Mesendoderm (in vitro differentiated cells): ENCODE results near the gene EMC10.
"Not testable (repeated sequence)": the region's sequence is repeated elsewhere in the genome, so short reads cannot be mapped to it uniquely, and the experiment has no call there.

Experiments
- DNase-seq: peaks from one replicate; pipeline ENCODE4 v3.0.0; 2013
- H2AK5ac ChIP-seq: 2 replicates; pipeline ENCODE4 v1.6.1; 2013; ENCODE audit warnings: low read length, inconsistent platforms
- H2BK120ac ChIP-seq: 2 replicates; pipeline ENCODE4 v1.6.1; 2013; ENCODE audit warnings: low read depth, mild to moderate bottlenecking, low read length, moderate library complexity, mixed read lengths
- H2BK15ac ChIP-seq: replicated peaks from 2 replicates; pipeline ENCODE4 v1.6.1; 2013; ENCODE audit warnings: low read depth, mild to moderate bottlenecking, moderate library complexity
- H2BK5ac ChIP-seq: 2 replicates; pipeline ENCODE4 v1.6.1; 2013; ENCODE audit warnings: low read length, inconsistent platforms
- H3K18ac ChIP-seq: 2 replicates; pipeline ENCODE4 v1.6.1; 2013; ENCODE audit warnings: mild to moderate bottlenecking, low read length, mixed read lengths
- H3K23ac ChIP-seq: one replicate; pipeline ENCODE4 v1.6.1; 2013; ENCODE audit warnings: low read length
- H3K27ac ChIP-seq: 2 replicates; pipeline ENCODE4 v1.5.1; 2013; ENCODE audit warnings: low read depth, mild to moderate bottlenecking, inconsistent platforms, low read length, moderate library complexity
- H3K27me3 ChIP-seq: 2 replicates; pipeline ENCODE4 v1.6.1; 2013; ENCODE audit warnings: low read length, control low read depth, mild to moderate bottlenecking, inconsistent platforms; ENCODE audit not compliant: insufficient read depth, poor library complexity
- H3K36me3 ChIP-seq: 2 replicates; pipeline ENCODE4 v1.6.1; 2013; ENCODE audit warnings: low read length, inconsistent platforms; ENCODE audit not compliant: control insufficient read depth, insufficient read depth
- H3K4ac ChIP-seq: one replicate; pipeline ENCODE4 v1.6.1; 2013; ENCODE audit warnings: low read depth, mild to moderate bottlenecking, low read length, moderate library complexity
- H3K4me1 ChIP-seq: 2 replicates; pipeline ENCODE4 v1.6.1; 2013; ENCODE audit warnings: low read depth, low read length, inconsistent platforms; ENCODE audit not compliant: control insufficient read depth
- H3K4me2 ChIP-seq: 2 replicates; pipeline ENCODE4 v1.6.1; 2013; ENCODE audit warnings: low read length
- H3K4me3 ChIP-seq: 2 replicates; pipeline ENCODE4 v1.5.1; 2013; ENCODE audit warnings: mild to moderate bottlenecking, low read length
- H3K56ac ChIP-seq: one replicate; pipeline ENCODE4 v1.6.1; 2013; ENCODE audit warnings: low read length
- H3K79me1 ChIP-seq: 2 replicates; pipeline ENCODE4 v1.6.1; 2013; ENCODE audit warnings: low read length, inconsistent platforms
- H3K79me2 ChIP-seq: 2 replicates; pipeline ENCODE4 v1.6.1; 2013; ENCODE audit warnings: mild to moderate bottlenecking, low read length; ENCODE audit not compliant: control insufficient read depth, insufficient read depth
- H3K9ac ChIP-seq: 2 replicates; pipeline ENCODE4 v1.6.1; 2013; ENCODE audit warnings: low read length, inconsistent platforms
- H4K5ac ChIP-seq: one replicate; pipeline ENCODE4 v1.6.1; 2013; ENCODE audit warnings: low read length
- H4K8ac ChIP-seq: one replicate; pipeline ENCODE4 v1.6.1; 2013; ENCODE audit warnings: low read depth, mild to moderate bottlenecking, control low read depth, low read length, moderate library complexity
- WGBS: extraction: QIAGEN DNeasy Blood & Tissue Kit; methylation state at CpG from one replicate; pipeline ENCODE4 v1.1.7; 2013; ENCODE audit warnings: low lambda C conversion rate, missing lambda C conversion rate; ENCODE audit not compliant: insufficient coverage; ENCODE audit errors: extremely low coverage; 5-methylcytosine and 5-hydroxymethylcytosine counted together

Gene EMC10

GRCh38 chr19:50435627-50436026, 40.7 kb upstream of the EMC10 start:
- DNase-seq, result no peak
- Histone ChIP-seq H3K4me1 (peaks cover 2% of the 10 kb centered on the region), H2BK15ac (no peak overlapping the region), H3K56ac (no peak overlapping the region), H3K18ac (no peak overlapping the region), H4K8ac (no peak overlapping the region), H3K23ac (no peak overlapping the region), H3K79me2 (no peaks in the 10 kb centered on the region), H4K5ac (no peak overlapping the region), H2BK5ac (no peak overlapping the region), H3K4me2 (no peak overlapping the region), H3K79me1 (no peaks in the 10 kb centered on the region), H3K9ac (no peak overlapping the region), H2BK120ac (no peak overlapping the region), H3K4me3 (no peak overlapping the region), H3K27ac (no peak overlapping the region), H2AK5ac (no peak overlapping the region), H3K36me3 (no peaks in the 10 kb centered on the region), H3K27me3 (peaks cover 3% of the 10 kb centered on the region), H3K4ac (no peak overlapping the region)
- WGBS, result no CpG with 5 or more reads among the region's 12 CpGs

DNA sequence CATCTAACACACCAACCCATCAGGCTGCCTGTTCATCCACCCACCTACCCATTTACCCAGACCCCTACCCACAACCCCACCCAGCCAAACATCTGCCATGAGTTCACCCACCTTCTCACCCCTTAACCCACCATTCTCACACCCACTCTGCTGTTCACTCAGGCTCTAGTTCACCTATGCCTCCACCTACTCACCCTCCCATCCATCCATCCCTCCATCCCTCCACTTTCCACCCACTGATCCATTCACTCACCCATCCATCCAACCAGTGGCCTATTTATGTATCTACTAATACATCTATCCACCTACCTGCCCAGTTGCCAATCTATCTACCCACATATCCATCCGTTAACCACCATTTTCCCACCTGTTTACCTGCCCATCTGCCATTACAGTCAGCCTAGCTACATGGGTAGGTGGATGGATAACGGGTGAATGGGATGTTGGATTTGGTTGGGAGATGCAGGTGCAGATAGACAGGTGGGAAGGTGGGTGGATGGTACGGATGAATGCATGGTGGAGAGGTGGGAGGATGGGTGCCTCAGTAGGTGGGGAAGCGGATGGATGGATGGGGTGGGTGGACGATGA, 38.4 kb upstream of the EMC10 start:
- WGBS, result no CpG with 5 or more reads among the region's 5 CpGs
- H3K36me3 ChIP-seq, result no peaks in the 10 kb centered on the region
- H4K8ac ChIP-seq, result no peak overlapping the region

DNA sequence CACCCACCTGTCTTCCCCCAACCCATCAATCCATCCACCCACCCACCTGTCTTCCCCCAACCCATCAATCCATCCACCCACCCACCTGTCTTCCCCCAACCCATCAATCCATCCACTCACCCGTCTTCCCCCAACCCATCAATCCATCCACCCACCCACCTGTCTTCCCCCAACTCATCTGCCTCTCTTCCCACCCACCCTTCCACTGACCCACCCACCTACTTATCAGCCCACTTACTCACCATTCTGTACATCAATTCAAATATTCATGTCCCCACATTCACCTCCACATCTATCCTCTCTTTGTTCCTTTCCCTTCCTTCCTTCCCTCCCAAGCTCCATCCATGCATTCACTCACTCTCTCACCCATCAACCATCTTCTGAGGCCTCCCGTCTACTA, 37.2 kb upstream of the EMC10 start:
- H2BK5ac ChIP-seq, H3K27ac ChIP-seq, H3K9ac ChIP-seq, H3K79me1 ChIP-seq, H3K79me2 ChIP-seq, H3K4me3 ChIP-seq, H3K4ac ChIP-seq, H4K5ac ChIP-seq, H3K56ac ChIP-seq, DNase-seq, H3K36me3 ChIP-seq, H2AK5ac ChIP-seq, H2BK15ac ChIP-seq, H4K8ac ChIP-seq, H3K23ac ChIP-seq, H3K4me2 ChIP-seq, H2BK120ac ChIP-seq, H3K27me3 ChIP-seq, H3K4me1 ChIP-seq, H3K18ac ChIP-seq: not testable (repeated sequence)
- WGBS, result no CpG with 5 or more reads among the region's 2 CpGs

More for the DNA sequence above, 38.4 kb upstream of the EMC10 start:
- DNase-seq, result no peak
- no peak overlapping the region for H3K4me3 ChIP-seq
- H3K4me1 ChIP-seq, result no peaks in the 10 kb centered on the region
- H3K27me3 ChIP-seq, result peaks cover 3% of the 10 kb centered on the region
- H2BK15ac ChIP-seq, result no peak overlapping the region
- H3K18ac ChIP-seq, result no peak overlapping the region
- H2AK5ac ChIP-seq, result no peak overlapping the region
- H3K4me2 ChIP-seq, result no peak overlapping the region
- H3K4ac ChIP-seq, result no peak overlapping the region
- H3K23ac ChIP-seq, result no peak overlapping the region
- no peak overlapping the region for H3K27ac ChIP-seq
- no peaks in the 10 kb centered on the region for H3K79me2 ChIP-seq
- no peaks in the 10 kb centered on the region for H3K79me1 ChIP-seq
- H2BK120ac ChIP-seq, result no peak overlapping the region
- no peak overlapping the region for H2BK5ac ChIP-seq
- no peak overlapping the region for H3K9ac ChIP-seq
- no peak overlapping the region for H3K56ac ChIP-seq
- H4K5ac ChIP-seq, result no peak overlapping the region

DNA sequence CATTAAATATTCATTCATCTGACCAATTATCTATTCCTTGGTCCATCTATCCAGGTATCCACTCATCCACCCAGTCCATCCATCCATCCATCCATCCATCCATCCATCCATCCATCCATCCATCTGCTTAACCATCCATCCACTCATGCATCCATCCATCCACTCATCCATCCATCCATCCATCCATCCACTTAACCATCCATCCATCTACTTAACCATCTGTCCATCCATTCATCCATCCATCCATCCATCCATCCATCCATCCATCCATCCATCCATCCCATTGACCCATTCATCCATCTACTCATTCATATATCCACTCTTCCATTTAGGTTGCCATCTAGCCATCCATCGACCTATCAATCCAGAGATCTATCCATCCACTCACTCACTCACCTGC, 32.2 kb upstream of the EMC10 start:
- no peak overlapping the region for H3K18ac ChIP-seq

GRCh38 chr19:50447053-50447452, 29.3 kb upstream of the EMC10 start:
- no peak overlapping the region for H3K9ac ChIP-seq
- DNase-seq, result no peak
- no peak overlapping the region for H2BK120ac ChIP-seq
- no peak overlapping the region for H4K8ac ChIP-seq
- no peaks in the 10 kb centered on the region for H3K79me2 ChIP-seq
- H3K27ac ChIP-seq, result no peak overlapping the region
- no peak overlapping the region for H3K4me3 ChIP-seq
- no peak overlapping the region for H2AK5ac ChIP-seq
- no peaks in the 10 kb centered on the region for H3K36me3 ChIP-seq
- no peak overlapping the region for H3K56ac ChIP-seq
- H2BK15ac ChIP-seq, result no peak overlapping the region
- no peaks in the 10 kb centered on the region for H3K27me3 ChIP-seq
- no peak overlapping the region for H3K18ac ChIP-seq
- H3K23ac ChIP-seq, result no peak overlapping the region
- no peaks in the 10 kb centered on the region for H3K79me1 ChIP-seq
- H3K4me2 ChIP-seq, result no peak overlapping the region
- no peak overlapping the region for H2BK5ac ChIP-seq
- H3K4ac ChIP-seq, result no peak overlapping the region
- no peaks in the 10 kb centered on the region for H3K4me1 ChIP-seq
- no peak overlapping the region for H4K5ac ChIP-seq
- WGBS, result no CpG with 5 or more reads among the region's 5 CpGs

More for the DNA sequence above, 32.2 kb upstream of the EMC10 start:
- H2BK120ac ChIP-seq, result no peak overlapping the region
- no peak overlapping the region for H2BK15ac ChIP-seq
- H3K79me2 ChIP-seq, result no peaks in the 10 kb centered on the region
- H3K4me1 ChIP-seq, result no peaks in the 10 kb centered on the region
- no peak overlapping the region for H4K8ac ChIP-seq
- no peak overlapping the region for H3K23ac ChIP-seq
- no peaks in the 10 kb centered on the region for H3K79me1 ChIP-seq
- H4K5ac ChIP-seq, result no peak overlapping the region
- no peaks in the 10 kb centered on the region for H3K36me3 ChIP-seq
- H3K27me3 ChIP-seq, result peaks cover 3% of the 10 kb centered on the region
- H3K4me2 ChIP-seq, result no peak overlapping the region
- no peak overlapping the region for H2BK5ac ChIP-seq
- H3K56ac ChIP-seq, result no peak overlapping the region
- DNase-seq, result no peak
- H3K27ac ChIP-seq, result no peak overlapping the region
- WGBS, result no CpG with 5 or more reads among the region's 1 CpG
- no peak overlapping the region for H2AK5ac ChIP-seq
- H3K4me3 ChIP-seq, result no peak overlapping the region
- no peak overlapping the region for H3K9ac ChIP-seq
- H3K4ac ChIP-seq, result no peak overlapping the region

GRCh38 chr19:50447750-50448149, 28.6 kb upstream of the EMC10 start:
- Histone ChIP-seq H3K18ac (no peak overlapping the region), H2BK5ac (no peak overlapping the region), H4K8ac (no peak overlapping the region), H2BK120ac (no peak overlapping the region), H2BK15ac (no peak overlapping the region), H4K5ac (no peak overlapping the region), H3K4ac (no peak overlapping the region), H3K27me3 (no peaks in the 10 kb centered on the region), H3K4me1 (no peaks in the 10 kb centered on the region), H3K4me2 (no peak overlapping the region), H2AK5ac (no peak overlapping the region), H3K4me3 (no peak overlapping the region), H3K79me2 (no peaks in the 10 kb centered on the region), H3K9ac (no peak overlapping the region), H3K79me1 (no peaks in the 10 kb centered on the region), H3K27ac (no peak overlapping the region), H3K36me3 (no peaks in the 10 kb centered on the region), H3K56ac (no peak overlapping the region), H3K23ac (no peak overlapping the region)
- WGBS, result no CpG with 5 or more reads among the region's 10 CpGs
- no peak for DNase-seq
